Measurements from ENCODE around the gene REEP3.

DNA sequence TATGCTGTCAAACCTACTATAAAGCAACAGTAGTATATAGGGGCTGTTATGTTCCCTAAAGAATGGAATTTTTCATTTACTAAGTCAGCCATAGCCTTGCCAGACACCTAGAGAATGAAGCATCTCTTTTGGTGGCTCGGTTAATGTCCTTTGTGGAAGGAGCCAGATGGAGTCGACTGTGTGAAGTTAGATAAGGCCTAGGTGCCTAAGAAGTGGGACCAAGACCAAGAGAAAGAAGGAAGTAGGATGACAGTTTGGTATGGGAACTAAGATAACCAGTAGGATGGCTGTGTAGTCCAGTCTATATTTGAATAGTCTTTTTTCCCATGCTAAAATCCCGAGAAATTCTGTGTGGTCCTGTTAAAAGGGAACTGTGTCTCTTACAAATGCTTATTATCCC is 62.2 kb downstream of the REEP3 start:
- TF ChIP-seq, protein P1, sequence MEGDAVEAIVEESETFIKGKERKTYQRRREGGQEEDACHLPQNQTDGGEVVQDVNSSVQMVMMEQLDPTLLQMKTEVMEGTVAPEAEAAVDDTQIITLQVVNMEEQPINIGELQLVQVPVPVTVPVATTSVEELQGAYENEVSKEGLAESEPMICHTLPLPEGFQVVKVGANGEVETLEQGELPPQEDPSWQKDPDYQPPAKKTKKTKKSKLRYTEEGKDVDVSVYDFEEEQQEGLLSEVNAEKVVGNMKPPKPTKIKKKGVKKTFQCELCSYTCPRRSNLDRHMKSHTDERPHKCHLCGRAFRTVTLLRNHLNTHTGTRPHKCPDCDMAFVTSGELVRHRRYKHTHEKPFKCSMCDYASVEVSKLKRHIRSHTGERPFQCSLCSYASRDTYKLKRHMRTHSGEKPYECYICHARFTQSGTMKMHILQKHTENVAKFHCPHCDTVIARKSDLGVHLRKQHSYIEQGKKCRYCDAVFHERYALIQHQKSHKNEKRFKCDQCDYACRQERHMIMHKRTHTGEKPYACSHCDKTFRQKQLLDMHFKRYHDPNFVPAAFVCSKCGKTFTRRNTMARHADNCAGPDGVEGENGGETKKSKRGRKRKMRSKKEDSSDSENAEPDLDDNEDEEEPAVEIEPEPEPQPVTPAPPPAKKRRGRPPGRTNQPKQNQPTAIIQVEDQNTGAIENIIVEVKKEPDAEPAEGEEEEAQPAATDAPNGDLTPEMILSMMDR (IDR thresholded peaks at IDR 0.05; ENCODE audit: low read length) = no peak
- TF ChIP-seq EZH2 (IDR thresholded peaks at IDR 0.05; ENCODE audit: borderline replicate concordance, low read length) = no peak
